Measurements from ENCODE around the gene WDR7.

Gene WDR7

GRCh38 chr18:56723706-56724105, 72.5 kb downstream of the WDR7 start:
- no peak for DNase-seq

GRCh38 chr18:56726906-56727305, 75.7 kb downstream of the WDR7 start:
- no peak for DNase-seq

- no peak for DNase-seq
Observed at GRCh38 chr18:56727399-56727798, 76.2 kb downstream of the WDR7 start.

GRCh38 chr18:56728741-56729140, 77.6 kb downstream of the WDR7 start:
- no peak for DNase-seq

GRCh38 chr18:56738184-56738583, 87.0 kb downstream of the WDR7 start:
- DNase-seq: no peak

GRCh38 chr18:56739731-56740130, 88.6 kb downstream of the WDR7 start:
- DNase-seq: no peak

- DNase-seq: no peak
Observed at GRCh38 chr18:56740645-56741044, 89.5 kb downstream of the WDR7 start.

- DNase-seq: no peak
Observed at GRCh38 chr18:56741685-56742084, 90.5 kb downstream of the WDR7 start.

- DNase-seq: no peak
Observed at GRCh38 chr18:56743115-56743514, 92.0 kb downstream of the WDR7 start.

- DNase-seq: no peak
Observed at GRCh38 chr18:56747032-56747658, 96.0 kb downstream of the WDR7 start.

GRCh38 chr18:56747857-56748256, 96.7 kb downstream of the WDR7 start:
- no peak for DNase-seq

GRCh38 chr18:56748698-56749268, 97.6 kb downstream of the WDR7 start:
- DNase-seq: no peak

- no peak for DNase-seq
Observed at GRCh38 chr18:56756966-56757365, 105.8 kb downstream of the WDR7 start.

- no peak for DNase-seq
Observed at GRCh38 chr18:56770097-56770496, 118.9 kb downstream of the WDR7 start.

GRCh38 chr18:56770873-56771272, 119.7 kb downstream of the WDR7 start:
- DNase-seq: no peak

GRCh38 chr18:56775701-56776100, 124.5 kb downstream of the WDR7 start:
- no peak for DNase-seq

GRCh38 chr18:56787390-56787789, 136.2 kb downstream of the WDR7 start:
- DNase-seq: no peak

GRCh38 chr18:56789004-56789888, 138.1 kb downstream of the WDR7 start:
- peak; percentile 2 for DNase-seq

GRCh38 chr18:56789889-56790180, 138.7 kb downstream of the WDR7 start:
- DNase-seq: no peak

- DNase-seq: no peak
Observed at GRCh38 chr18:56795381-56795780, 144.2 kb downstream of the WDR7 start.

GRCh38 chr18:56799756-56800155, 148.6 kb downstream of the WDR7 start:
- no peak for DNase-seq

- no peak for DNase-seq
Observed at GRCh38 chr18:56803051-56803450, 151.9 kb downstream of the WDR7 start.

GRCh38 chr18:56804395-56804794, 153.2 kb downstream of the WDR7 start:
- DNase-seq: no peak

- DNase-seq: no peak
Observed at GRCh38 chr18:56807901-56808300, 156.7 kb downstream of the WDR7 start.
